Measurements from ENCODE around the gene MCTP1.

DNA sequence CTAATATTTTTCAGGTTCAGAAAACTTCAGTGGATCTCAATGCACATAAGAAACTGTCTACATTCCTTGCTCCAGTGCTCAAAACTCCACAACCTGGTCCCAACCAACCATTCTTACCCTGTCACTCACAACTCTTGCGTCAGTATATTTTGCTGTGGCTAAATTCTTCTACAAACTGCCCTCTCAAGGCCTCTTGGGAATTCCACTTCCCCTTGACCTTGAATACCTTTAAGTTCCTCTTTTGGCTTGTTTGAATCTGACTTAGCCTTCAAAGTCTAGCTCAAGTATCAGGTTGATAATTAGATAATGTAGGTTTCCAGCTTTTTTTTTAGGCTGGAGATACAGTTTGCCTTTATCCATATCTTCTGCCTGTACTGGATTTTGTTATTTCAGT lies 538.2 kb downstream of the MCTP1 start:
- TF ChIP-seq, protein P1, sequence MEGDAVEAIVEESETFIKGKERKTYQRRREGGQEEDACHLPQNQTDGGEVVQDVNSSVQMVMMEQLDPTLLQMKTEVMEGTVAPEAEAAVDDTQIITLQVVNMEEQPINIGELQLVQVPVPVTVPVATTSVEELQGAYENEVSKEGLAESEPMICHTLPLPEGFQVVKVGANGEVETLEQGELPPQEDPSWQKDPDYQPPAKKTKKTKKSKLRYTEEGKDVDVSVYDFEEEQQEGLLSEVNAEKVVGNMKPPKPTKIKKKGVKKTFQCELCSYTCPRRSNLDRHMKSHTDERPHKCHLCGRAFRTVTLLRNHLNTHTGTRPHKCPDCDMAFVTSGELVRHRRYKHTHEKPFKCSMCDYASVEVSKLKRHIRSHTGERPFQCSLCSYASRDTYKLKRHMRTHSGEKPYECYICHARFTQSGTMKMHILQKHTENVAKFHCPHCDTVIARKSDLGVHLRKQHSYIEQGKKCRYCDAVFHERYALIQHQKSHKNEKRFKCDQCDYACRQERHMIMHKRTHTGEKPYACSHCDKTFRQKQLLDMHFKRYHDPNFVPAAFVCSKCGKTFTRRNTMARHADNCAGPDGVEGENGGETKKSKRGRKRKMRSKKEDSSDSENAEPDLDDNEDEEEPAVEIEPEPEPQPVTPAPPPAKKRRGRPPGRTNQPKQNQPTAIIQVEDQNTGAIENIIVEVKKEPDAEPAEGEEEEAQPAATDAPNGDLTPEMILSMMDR (conservative IDR thresholded peaks at IDR 0.05), result no peak
- TF ChIP-seq ZFX (IDR thresholded peaks at IDR 0.05), result no peak
